GM18951 (cell line): ENCODE results near the gene CTLA4.

Experiments
- POLR2A ChIP-seq: IDR thresholded peaks from 4 replicates; pipeline ENCODE4 v1.6.1; 2011; ENCODE audit warnings: mild to moderate bottlenecking; ENCODE audit not compliant: insufficient read length, insufficient read depth; ENCODE audit errors: extremely low read depth
- in situ Hi-C: fragments of 300-500 bp; cut with MboI; formaldehyde crosslinking; loops from one replicate; pipeline ENCODE4 v1.12.0; 2022; ENCODE audit warnings: low sequenced_read_pairs, mixed read lengths, inconsistent platforms; ENCODE audit not compliant: unreplicated experiment

CTLA4 gene

GRCh38 chr2:203914546-203915182 lies 47.1 kb downstream of the CTLA4 start:
- no peak for TF ChIP-seq POLR2A
- in situ Hi-C loops, result no loop called here

GRCh38 chr2:203915256-203915655 lies 47.7 kb downstream of the CTLA4 start:
- in situ Hi-C loops, result no loop called here
- no peak for TF ChIP-seq POLR2A

- in situ Hi-C loops, result no loop called here
- no peak for TF ChIP-seq POLR2A
Observed at GRCh38 chr2:203916756-203917155, 49.2 kb downstream of the CTLA4 start.

GRCh38 chr2:203918264-203918663 lies 50.7 kb downstream of the CTLA4 start:
- in situ Hi-C loops, result no loop called here
- no peak for TF ChIP-seq POLR2A

GRCh38 chr2:203918839-203919238 lies 51.3 kb downstream of the CTLA4 start:
- TF ChIP-seq POLR2A, result no peak
- in situ Hi-C loops, result no loop called here
